ENCODE measurements around the gene ARMS2. TPM values are rescaled to one million over a fixed set of nuclear protein-coding genes. Genes with fewer than 3 reads are reported as not detected.

The ARMS2 gene
- total RNA-seq: not detected in 2 replicates

GRCh38 chr10:122454603-122455080, at the start of gene ARMS2:
ARMS2 (plus strand) TSS chr10:122454653; CDS start chr10:122454728, 75 bp downstream.

GRCh38 chr10:122461367-122461728, 6.9 kb downstream of the ARMS2 start, which contains the start of gene HTRA1:
HTRA1 (plus strand) TSS chr10:122461553; CDS start chr10:122461653, 100 bp downstream.

Small RNA genes lying within 50 kb of the gene (small RNA-seq; reads per million reads assigned to genes)
- gene MIR3941: 0.21 reads per million

Other genes starting within 250 kb of the ARMS2 start
- not detected in 2 replicates for gene BTBD16, start 183.4 kb upstream of the ARMS2 start, total RNA-seq
- gene PLEKHA1, start 79.9 kb upstream of the ARMS2 start, total RNA-seq: 44.7 and 60.9 TPM in 2 replicates
- 32.0 and 39.1 TPM in 2 replicates for gene HTRA1, start 6.9 kb downstream of the ARMS2 start, total RNA-seq
- not detected in 2 replicates for gene DMBT1, start 106.1 kb downstream of the ARMS2 start, total RNA-seq
- gene C10orf120, start 245.2 kb downstream of the ARMS2 start, total RNA-seq: not detected in 2 replicates

Data from vein endothelial cell (primary cell).